Fibroblast of the conjunctiva (primary cell): ENCODE measurements around the gene HERC4.

Experiments used
- DNase-seq: peaks from one replicate; pipeline ENCODE4 v3.0.0-alpha.2; 2010; ENCODE audit warnings: low read depth

The HERC4 gene

GRCh38 chr10:68074775-68075549, at the start of gene HERC4:
Gene HERC4 (minus strand): TSS chr10:68075283. CDS start chr10:68073108, 2,175 bp downstream.
- peak; percentile 91 for DNase-seq

DNA sequence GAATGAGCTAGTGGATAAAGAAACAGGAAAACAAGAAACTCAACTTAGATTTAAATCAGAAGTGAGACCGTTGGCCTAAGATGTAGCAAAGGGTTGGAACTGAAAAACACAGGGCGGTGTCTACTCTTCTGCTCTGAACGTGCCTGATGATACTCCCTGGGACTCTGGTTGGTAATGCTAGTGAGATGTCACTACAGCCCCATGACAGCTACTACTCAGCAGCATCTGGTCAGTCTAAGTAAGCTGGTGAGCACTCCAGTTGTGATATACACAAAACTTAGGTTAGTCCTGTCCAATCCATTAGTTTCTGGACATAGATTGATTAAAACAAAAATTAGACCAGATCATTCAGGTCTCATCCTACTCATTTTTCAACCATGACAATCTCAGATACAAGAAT, 49.6 kb upstream of the HERC4 start:
- no peak for DNase-seq

DNA sequence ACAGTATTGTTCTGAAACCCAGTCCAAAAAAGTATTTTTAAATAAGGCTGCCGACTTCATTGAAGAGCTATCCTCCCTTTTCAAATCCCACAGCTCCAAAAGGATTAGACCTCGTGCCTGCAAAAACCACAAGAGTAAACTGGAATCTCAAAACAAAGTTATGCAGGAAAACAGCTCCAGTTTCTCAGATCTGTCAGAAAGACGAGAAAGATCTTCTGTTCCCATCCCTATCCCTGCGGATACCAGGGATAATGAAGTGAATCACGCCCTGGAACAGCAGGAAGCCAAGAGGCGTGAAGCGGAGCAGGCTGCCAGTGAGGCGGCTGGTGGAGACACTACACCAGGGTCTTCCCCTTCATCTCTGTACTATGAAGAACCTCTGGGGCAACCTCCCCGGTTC, 46.8 kb upstream of the HERC4 start:
- no peak for DNase-seq

DNA sequence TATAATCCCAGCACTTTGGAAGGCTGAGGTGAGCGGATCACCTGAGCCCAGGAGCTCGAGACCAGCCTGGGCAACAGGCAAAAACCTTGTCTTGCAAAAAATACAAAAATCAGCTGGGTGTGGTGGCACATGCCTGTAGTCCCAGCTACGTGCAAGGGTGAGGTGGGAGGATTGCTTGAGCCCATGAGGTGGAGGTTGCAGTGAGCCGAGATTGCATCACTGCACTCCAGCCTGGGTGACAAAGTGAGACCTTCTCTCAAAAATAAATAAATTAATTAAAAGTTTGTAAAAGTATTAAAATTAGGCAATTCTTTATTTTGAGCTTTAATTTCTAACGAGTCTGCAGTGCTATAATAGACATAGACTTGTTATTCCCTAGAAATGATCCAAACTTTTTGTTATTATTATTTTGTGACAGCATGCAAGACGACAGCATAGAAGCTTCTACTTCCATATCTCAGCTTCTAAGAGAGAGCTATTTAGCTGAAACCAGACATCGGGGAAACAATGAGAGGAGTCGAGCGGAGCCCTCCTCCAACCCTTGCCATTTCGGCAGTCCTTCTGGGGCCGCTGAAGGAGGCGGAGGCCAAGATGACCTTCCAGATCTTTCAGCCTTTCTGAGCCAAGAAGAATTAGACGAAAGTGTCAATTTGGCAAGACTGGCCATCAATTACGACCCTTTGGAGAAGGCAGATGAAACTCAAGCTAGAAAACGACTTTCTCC, 46.1 kb upstream of the HERC4 start:
- DNase-seq = no peak

DNA sequence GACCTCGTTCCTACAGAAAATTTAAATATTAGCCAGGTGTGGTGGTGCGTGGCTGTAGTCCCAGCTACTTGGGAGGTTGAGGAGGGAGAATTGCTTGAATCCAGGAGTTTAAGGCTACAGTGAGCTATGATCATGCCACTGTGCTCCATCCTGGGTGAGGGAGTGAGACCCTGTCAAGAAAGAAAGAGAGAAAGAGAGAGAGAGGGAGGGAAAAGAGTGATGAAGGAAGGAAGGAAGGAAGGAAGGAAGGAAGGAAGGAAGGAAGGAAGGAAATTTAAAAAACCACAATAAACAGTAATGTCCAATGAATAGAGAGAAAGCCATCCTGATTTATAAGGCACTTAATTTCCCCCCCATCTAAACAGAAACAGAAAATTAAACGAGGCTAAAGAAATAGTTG, 43.6 kb upstream of the HERC4 start:
- no peak for DNase-seq

- no peak for DNase-seq
Observed at GRCh38 chr10:68112837-68113236, 37.8 kb upstream of the HERC4 start.

GRCh38 chr10:68111584-68111983, 36.5 kb upstream of the HERC4 start:
- DNase-seq = no peak

DNA sequence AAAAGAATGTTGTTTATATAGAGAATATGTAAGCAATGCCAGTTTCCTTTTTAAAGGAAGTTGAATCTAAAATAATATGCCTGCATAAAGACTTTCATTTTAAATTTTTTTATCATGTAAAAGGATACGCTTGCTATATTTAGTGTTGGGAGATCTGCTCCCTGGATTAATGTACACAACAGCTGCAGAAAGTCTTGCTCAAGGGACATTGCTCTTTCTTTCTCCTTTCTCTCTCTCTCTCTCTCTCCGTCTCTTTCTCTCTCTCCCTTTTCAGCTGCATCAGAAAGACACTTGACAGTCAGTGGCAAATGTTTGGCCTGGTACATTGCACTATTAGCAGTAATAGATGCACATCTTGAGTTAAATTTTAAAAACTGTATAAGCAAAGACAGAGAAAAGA, 34.9 kb upstream of the HERC4 start:
- DNase-seq = no peak

DNA sequence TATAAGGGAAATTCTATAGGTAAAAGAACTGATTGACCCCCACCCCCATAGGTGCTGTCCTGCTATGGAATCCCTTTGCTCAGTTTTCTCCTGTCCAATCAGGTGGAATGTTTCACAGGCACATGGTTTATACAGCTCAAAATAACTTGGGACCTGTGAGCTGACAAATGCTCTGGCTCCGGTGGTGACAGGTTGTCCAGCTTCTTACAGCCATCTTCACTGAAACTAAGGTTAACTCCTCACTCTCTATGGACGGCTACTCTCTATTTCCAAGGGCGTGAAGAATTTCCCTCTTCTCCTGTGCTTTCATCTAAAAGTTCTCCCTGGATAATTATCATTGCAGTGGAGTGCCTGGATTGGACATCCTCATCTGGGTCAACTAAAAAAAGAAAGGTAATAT, 34.2 kb upstream of the HERC4 start, which contains the start of gene MYPN:
MYPN (plus strand) TSS at position 158 of the 400 bp plus-strand sequence. CDS start 11,951 bp downstream, outside the sequence.
- no peak for DNase-seq

GRCh38 chr10:68108653-68109052, 33.6 kb upstream of the HERC4 start:
- no peak for DNase-seq

DNA sequence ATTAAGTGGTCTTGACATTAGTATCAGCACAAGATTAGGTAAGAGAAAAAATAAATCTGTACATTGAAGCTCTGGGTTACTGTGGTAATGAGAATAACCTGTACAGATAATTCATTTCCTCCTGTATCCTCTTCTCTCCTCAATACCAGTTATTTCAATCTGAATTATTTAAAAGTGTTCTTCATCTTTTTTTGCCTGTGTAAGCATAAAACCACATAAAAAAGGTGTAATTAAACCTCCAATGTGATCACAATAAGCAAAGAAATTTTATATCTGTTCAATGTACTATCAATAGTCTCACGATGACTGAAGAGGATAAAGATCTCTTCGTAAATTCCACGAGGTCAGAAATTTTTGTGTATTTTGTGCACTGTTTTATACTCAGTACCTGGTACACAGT, 33.0 kb upstream of the HERC4 start:
- no peak for DNase-seq

DNA sequence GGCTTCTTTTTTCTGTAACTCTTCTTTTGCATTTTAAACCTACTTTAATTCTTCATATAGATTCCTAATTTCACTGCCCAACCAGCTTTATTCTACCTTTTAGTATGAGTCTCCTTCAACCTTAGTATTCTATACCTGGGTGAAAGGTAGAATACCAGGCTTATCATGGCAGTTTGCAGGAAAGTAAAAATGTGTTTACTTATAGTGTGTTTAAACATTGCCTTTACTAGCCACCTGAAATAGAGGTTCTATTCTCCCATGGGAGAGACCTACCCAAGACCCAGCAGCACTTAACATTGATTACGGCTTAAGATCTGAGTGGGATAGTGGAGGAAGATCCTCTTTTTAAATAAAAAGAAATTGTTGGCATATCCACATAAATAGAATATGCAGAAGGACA, 32.6 kb upstream of the HERC4 start:
- DNase-seq = no peak

DNA sequence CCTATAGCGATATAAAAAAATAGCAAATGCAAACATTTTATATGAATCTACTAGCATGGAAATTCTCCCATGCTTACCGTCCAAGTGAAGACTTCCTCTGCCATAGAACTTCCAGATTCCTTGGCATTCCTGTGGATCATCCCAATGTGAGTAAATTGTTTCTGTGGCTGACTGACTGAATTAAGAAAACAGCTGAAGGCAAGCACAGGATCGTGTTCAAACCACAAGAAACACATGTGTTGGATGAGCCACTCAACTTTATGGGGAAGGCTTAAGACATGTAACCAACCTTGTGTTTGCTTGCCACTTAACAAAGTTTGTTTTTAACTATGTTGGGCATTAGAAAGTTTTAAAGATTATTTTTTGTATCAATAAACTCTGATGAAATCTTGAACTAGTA, 31.6 kb upstream of the HERC4 start:
- peak; percentile 46 for DNase-seq

- no peak for DNase-seq
Observed at GRCh38 chr10:68105820-68106219, 30.7 kb upstream of the HERC4 start.

- DNase-seq = no peak
Observed at GRCh38 chr10:68103901-68104300, 28.8 kb upstream of the HERC4 start.

GRCh38 chr10:68103261-68103878, 28.3 kb upstream of the HERC4 start:
- no peak for DNase-seq

GRCh38 chr10:68101066-68101465, 26.0 kb upstream of the HERC4 start:
- no peak for DNase-seq

DNA sequence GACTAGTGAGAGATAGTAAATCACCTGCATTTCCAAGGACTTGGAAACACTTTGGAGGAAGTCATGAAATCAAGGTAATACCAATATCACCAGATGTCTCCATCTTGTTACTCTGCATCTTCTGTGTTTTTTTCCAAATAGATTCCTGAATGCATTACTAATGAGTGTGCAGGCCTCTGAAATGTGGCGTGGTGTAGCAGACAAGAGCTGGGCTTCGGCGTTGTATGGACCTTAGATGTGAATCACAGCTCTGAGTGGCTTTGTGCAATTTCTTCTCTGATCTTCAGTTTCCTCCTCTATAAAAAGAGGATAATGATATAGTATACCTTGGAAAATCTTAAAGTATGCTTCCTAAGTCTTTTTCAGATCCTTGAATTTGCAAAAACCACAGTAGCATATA, 24.7 kb upstream of the HERC4 start:
- DNase-seq = no peak

GRCh38 chr10:68096913-68097516, 21.9 kb upstream of the HERC4 start:
- peak; percentile 82 for DNase-seq

- DNase-seq = no peak
Observed at GRCh38 chr10:68095153-68095552, 20.1 kb upstream of the HERC4 start.

DNA sequence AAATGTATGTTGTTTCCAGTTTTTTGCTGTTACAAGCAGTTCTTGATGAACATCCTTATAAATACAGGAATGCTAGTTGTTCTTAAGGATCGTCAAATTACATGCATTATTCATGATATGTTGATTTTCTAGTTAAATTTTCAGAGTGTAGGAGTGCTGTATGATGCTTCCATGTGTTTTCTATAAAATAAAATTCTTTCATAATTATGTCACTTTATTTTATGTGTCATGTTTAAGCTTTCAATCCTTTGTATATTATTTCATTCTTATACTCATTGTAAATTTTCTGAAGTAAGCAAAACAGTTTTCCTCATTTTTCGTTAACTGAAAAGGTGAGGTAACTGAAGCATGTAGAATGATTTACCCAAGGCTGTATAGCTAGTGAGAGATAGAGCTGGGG, 17.4 kb upstream of the HERC4 start:
- no peak for DNase-seq

DNA sequence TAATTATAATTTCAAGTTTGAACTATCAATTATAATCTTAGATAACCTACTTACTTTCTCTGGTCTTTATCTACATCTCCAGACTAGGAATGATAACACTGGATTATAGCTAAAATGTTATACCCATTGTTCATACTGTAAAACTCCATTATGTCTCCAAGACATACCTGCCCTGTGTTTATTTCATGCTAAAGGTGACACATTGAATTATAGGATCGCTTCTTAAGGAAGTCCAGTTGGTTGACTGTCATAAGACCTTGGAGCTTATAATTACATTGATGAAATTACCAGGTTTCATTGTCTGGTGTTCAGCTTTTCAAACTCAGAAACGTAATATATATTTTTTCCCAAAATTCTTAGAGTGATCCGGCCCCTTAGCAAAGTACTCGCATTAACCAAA, 15.5 kb upstream of the HERC4 start:
- no peak for DNase-seq

GRCh38 chr10:68088740-68089139, 13.7 kb upstream of the HERC4 start:
- no peak for DNase-seq
